ENCODE measurements around the gene COX17.
A peak's percentile ranks its signal among the peaks of the same experiment; 100 is the strongest.
"Not testable (repeated sequence)": the region's sequence is repeated elsewhere in the genome, so short reads cannot be mapped to it uniquely, and the experiment has no call there.

Gene COX17

GRCh38 chr3:119690043-119690656 lies 12.9 kb upstream of the COX17 start:
- peak; percentile 54 for TF ChIP-seq CTCF (IDR thresholded peaks at IDR 0.05; ENCODE audit: low read length, missing control alignments)

GRCh38 chr3:119683421-119683820 lies 6.2 kb upstream of the COX17 start:
- no peak for TF ChIP-seq CTCF (IDR thresholded peaks at IDR 0.05; ENCODE audit: low read length, missing control alignments)
- no peak for DNase-seq (ENCODE audit: low read depth)
- H3K4me3 ChIP-seq (replicated peaks; ENCODE audit: low read depth, low read length): no peak overlapping the region

More at GRCh38 chr3:119690043-119690656, 12.9 kb upstream of the COX17 start:
- H3K4me3 ChIP-seq (replicated peaks; ENCODE audit: low read depth, low read length): no peak overlapping the region
- DNase-seq (ENCODE audit: low read depth): peak; percentile 54

- peak; percentile 72 for DNase-seq (ENCODE audit: low read depth)
- no peak overlapping the region for H3K4me3 ChIP-seq (replicated peaks; ENCODE audit: low read depth, low read length)
- TF ChIP-seq CTCF (IDR thresholded peaks at IDR 0.05; ENCODE audit: low read length, missing control alignments): peak; percentile 48
These were observed 4.1 kb upstream of the COX17 start for GRCh38 chr3:119681279-119681678.

GRCh38 chr3:119679874-119680273 lies 2.7 kb upstream of the COX17 start:
- no peak for TF ChIP-seq CTCF (IDR thresholded peaks at IDR 0.05; ENCODE audit: low read length, missing control alignments)
- no peak for DNase-seq (ENCODE audit: low read depth)
- H3K4me3 ChIP-seq (replicated peaks; ENCODE audit: low read depth, low read length): no peak overlapping the region

- not testable (repeated sequence) for DNase-seq (ENCODE audit: low read depth); H3K4me3 ChIP-seq (replicated peaks; ENCODE audit: low read depth, low read length)
These were observed 1.0 kb upstream of the COX17 start for GRCh38 chr3:119678209-119678608.

- DNase-seq (ENCODE audit: low read depth): no peak
- no peak for TF ChIP-seq CTCF (IDR thresholded peaks at IDR 0.05; ENCODE audit: low read length, missing control alignments)
- H3K4me3 ChIP-seq (replicated peaks; ENCODE audit: low read depth, low read length): peak overlapping the region; percentile 71
These were observed 382 bp upstream of the COX17 start for GRCh38 chr3:119677641-119677934.

GRCh38 chr3:119676020-119676419 lies 1.2 kb downstream of the COX17 start:
- no peak for TF ChIP-seq CTCF (IDR thresholded peaks at IDR 0.05; ENCODE audit: low read length, missing control alignments)
- DNase-seq (ENCODE audit: low read depth): no peak
- H3K4me3 ChIP-seq (replicated peaks; ENCODE audit: low read depth, low read length): peak overlapping the region; percentile 71

Measured in fibroblast of pulmonary artery (primary cell).